COLO668 (cell line): ENCODE results near the gene ORM2.

ENCODE experiments used
- DNase-seq: peaks from one replicate; lab custom pipeline; 2025; ENCODE audit not compliant: unreplicated experiment; lab: John Stamatoyannopoulos, UW

Gene ORM2

GRCh38 chr9:114367772-114368569 is 38.3 kb downstream of the ORM2 start:
- DNase-seq = no peak

GRCh38 chr9:114369216-114370130 is 39.8 kb downstream of the ORM2 start:
- no peak for DNase-seq

DNA sequence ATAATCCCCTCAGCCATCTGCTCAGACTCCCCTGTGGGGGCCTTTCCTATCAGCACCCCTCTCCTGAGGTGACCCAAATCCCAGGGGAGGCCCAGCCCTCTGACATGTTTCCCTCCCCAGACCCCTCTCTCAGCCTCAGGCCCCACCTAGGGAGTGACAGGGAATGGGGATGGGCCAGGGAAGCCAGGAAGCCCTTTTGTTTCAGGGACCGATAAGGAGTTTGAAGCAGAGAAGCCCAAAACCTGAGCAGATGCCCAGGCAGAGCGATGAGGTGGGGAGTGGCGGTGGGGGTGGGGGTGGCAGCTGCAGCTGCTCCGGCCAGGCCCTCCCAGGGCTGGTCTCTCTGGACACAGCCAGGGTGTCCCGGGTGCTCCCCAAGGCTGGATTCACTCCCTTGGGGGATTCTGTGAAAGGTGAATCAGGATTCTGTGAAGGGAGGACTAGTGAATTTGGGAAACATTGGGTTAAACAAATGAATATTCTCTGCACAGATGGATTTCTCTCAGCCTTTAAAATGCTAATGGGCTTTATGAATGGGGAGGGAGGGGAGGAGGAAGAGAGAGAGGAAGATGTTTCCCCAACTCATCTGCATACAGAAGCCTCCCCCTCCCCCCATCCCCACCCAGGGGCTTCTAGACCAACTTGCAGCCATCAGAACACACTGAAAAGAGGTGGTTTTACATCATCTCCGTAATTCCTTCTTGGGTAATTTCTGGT is 40.7 kb downstream of the ORM2 start:
- no peak for DNase-seq

DNA sequence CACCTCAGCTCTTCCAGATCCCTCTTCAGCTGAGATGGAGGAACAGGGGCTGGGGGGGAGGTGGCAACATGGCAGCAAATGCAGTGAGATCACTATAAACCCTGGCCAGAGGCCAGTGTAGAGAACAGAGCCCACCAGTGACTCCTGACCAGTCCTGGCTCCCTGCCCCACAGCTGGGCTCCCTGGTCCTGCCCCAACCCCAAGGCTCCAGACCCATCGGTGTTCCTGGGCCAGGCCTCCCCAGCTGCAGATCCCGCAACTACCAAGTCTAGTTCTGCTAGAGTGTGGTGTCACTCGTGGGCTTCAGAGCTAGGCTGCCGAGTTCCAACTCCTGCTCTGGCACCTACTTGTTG is 41.3 kb downstream of the ORM2 start:
- DNase-seq = no peak

GRCh38 chr9:114371343-114371944 is 41.8 kb downstream of the ORM2 start:
- DNase-seq = no peak

DNA sequence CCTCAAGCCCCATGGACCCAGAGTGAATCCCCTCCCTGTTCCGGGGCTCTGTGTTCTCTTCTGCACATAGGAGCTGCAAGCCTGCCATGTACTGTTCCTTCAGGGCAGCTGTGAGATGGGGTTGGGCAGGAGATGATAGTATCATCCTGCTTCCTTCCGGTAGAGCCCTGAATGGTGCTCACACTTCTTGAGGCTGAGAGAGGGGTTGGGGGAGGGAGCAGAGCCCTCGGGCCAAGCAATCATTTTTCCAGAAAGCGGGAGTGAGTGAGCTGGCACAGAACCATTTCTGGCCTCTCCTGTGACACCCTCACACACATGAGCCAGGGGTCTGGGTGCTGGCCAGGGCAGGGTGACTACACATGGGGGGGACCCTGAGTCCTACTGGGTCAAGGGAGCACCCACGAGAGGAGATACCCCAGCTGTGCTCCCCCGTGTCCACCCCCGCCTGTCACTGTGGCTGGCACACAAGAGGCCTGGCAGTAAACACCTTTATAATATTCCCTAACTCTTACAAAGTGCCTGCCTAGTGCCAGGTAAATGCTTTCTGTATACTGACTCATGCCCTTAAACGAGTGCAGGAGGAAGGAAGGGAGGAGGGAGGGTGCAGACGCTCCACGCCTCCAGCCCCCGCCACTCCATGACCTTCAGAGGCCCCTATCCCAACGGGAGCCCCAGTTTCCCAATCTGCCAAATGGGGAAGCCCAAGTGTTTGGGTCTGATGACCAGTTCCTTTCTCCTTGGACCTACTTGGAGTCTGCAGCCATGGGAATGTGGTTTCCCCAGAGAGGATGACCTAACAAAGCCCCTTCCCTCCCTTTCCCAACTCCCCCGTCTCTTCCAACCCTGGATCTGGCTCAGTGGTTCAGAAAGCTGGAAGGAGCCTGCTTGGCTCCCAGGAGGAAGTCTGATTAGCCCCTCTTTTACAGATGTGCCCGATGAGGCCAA is 42.6 kb downstream of the ORM2 start:
- no peak for DNase-seq

DNA sequence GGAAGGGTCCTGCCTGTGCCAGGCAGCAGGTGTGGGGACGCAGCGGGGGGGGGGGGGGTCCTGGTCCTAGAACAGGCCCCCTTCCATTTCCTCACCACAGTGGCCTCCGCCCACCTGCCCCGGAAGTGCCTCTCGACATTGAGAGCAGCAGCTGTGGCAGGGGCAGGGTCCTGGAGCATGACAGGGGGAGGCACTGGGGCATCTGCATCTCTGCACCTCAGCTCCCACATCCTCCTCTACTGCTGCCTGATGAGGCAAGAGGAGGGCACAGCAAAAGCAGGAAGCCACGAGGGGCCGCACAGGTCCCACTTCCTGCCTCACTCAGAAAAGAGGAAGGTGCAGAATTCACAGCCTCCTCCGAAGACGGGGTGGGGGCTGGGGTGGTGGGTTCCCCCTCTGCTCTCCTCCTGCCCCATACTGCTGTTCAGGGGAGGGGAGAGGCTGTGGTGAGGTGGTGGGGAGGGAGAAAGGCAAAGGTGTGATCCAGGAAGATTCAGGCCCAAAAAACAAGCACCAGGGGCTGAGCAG is 43.3 kb downstream of the ORM2 start:
- no peak for DNase-seq

DNA sequence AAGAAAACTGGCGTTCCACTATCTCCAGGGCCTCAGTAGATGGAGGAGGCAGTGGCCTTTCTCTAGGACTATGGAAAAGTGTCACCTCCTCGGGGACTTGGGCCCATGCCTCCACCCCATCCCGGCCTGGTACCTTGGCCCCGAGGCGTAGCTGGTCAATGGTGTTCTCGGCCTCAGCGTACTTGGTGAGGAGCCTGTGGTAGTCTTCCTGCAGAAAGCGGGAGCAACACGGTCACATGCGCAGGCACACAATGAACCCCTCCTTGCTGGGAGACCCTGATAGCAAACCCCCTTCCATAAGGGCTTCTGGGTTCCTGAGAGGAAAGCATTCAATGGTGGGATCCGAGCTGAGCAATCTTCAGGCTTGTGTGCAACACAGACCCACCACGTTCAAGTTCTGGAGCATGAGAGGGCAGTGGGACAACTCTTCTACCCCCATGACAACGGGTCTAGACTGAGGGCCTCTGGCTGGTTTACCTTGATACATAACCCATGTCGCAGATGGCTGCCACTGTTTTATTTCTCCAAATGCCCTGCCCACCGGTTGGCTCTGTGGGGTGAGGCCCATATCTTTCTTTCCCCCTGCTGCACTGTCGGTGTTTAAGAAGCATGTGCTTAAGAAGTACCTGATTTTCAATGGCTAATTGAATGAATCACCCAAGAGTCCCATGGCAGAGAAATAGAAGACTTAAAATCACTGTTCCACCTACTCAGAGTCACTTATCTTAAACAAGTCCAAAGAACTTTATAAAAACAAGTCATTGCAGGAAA is 44.5 kb downstream of the ORM2 start:
- no peak for DNase-seq

DNA sequence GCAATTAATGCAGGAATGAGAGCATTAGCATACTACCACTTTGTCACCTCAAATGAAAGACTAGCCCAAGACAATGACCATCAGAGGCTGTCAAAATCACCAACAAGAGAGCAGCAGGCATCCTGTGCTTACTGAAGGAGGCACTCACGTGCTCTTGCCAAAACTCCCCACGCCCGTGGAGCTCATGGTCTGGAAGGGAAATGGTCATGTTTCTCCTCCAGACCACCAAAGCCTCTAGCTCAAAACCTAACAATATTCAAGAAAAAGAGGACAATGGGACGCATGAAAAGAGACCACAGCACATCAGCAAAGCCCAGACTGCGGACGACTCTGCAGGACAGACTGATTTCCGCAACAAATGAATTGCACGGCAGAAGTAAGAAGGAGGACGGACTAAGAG is 45.3 kb downstream of the ORM2 start:
- no peak for DNase-seq

DNA sequence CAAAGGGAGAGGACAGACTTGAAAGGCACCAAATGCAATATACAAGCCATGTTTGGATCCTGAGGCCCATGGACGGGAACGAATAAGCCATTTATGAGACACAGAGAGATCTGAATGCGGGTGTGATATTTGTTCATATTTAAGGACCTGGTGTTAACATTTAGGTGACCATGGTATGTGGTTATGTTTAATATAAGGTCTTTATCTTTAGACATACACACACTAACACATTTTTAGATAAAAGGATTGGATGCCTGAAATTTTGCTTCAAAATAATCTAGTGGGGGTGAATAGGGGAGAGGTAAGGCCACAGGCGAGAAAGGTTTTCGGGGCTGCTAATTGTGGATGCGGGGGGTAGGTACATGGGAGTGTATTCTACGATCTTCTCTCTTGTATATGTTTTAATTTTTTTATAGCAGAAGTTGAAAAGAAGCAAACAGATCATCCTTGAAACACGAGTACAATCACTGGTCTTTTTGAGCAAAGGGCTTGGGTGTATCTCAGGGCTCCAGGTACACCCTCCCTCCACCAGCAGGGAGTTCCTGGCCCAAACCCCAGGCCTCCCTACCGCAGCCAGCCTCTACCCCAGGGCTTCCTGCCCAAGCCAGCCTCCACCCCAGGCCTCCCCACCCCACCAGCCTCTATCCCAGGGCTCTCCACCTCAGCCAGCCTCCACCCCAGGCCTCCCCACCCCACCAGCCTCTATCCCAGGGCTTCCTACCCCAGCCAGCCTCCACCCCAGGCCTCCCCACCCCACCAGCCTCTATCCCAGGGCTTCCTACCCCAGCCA is 45.9 kb downstream of the ORM2 start:
- no peak for DNase-seq

DNA sequence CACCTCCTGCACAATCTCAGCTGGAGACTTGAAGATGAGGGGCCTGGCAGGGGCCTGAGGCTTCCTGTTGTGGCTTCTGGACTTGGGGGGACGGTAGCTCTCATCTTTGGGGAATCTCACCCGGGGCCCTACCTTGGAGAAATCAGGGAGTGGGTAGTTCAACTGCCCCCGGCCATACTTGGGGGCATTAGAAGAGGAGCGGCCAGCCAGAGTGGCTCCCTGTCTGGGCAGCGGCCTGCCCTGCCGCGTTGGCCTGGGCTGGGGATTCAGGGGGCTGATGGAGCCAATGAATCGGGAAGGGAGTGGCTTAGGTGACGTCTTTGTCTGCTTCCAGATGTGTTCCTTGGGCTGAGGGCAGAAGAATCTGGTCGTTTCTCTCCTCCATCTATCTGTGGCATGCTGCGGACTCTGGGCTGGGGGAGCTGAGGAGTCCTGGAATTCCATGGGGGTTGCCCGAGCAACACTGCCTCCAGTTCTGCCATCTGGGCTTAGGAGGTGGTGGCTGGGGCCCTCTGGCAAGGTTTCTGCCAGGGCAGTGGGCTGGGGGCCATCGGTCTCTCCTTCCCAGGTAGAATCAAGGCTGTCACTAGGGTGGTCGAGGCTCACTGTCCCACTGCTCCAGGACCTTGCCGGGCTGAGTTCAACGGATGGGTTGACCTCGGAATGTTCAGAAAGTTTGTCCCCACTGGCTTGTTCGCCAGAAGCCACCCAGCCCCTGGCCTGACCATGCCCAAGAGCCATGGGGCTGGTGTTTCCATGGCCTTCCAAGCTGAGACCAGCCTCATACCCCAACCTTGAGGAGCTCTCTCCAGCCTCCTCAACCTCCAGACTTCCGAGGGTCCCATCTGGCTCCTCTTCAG is 47.1 kb downstream of the ORM2 start:
- DNase-seq = no peak

GRCh38 chr9:114378016-114378415 is 48.3 kb downstream of the ORM2 start:
- no peak for DNase-seq

- no peak for DNase-seq
Measured at GRCh38 chr9:114378883-114379282, 49.2 kb downstream of the ORM2 start.
